GM20431 (cell line): ENCODE data around the gene IFNA5.

Experiments used
- in situ Hi-C: fragments of 300-500 bp; cut with MseI, MboI; formaldehyde crosslinking; loops from one replicate; pipeline ENCODE4 v1.15.0; 2020; ENCODE audit warnings: low sequenced_read_pairs; ENCODE audit not compliant: unreplicated experiment

Gene IFNA5

GRCh38 chr9:21305213-21305612 is at the start of gene IFNA5:
TSS of gene IFNA5 (minus strand) at chr9:21305313. CDS start at chr9:21305256, 57 bp downstream.
- in situ Hi-C loops = no loop called here

DNA sequence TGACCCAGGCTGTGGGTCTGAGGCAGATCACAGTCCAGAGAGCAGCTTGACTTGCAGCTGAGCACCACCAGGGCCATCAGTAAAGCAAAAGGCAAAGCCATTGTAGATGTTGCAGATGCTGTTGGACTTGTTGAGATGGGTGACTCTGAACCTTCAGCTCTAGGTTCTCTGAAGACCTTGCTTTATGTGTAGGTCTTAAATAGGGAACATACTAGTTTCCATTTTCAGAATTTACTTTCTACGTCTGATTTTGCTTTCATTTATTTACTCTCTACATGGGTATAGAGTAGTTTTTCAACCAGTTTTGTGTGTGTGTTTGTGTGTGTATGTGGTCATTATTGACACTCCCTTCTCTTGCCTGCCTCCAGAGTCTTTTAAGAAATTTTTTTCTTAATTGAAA is 45.7 kb upstream of the IFNA5 start, which contains the start of gene IFNA6:
Gene IFNA6 (minus strand): TSS at position 101 of the 400 bp plus-strand sequence. CDS start 0 bp downstream, at position 101.
- in situ Hi-C loops = no loop called here

- in situ Hi-C loops = no loop called here
Measured at GRCh38 chr9:21348430-21348970, 43.4 kb upstream of the IFNA5 start.

- in situ Hi-C loops = no loop called here
Measured at GRCh38 chr9:21340735-21341134, 35.6 kb upstream of the IFNA5 start.

DNA sequence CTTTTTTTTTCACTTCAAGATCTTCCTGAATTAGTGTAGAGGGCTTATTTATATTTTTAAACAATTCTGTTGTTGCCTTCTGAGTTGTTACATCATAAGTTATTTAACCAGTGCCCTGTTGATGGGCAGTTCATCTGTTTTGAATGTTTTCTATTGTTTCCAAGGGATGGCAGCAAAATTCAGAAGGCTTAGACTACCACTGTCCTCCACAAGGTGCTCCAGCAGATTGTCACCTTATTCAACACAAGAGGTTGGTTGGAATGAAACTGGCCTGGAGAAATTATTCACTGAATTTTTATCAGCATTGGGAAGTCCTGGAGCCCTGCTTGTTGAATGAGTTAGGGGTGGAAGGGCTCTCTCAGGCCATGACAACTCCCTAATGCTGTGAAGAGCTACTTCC is 31.3 kb upstream of the IFNA5 start:
- in situ Hi-C loops = no loop called here

- in situ Hi-C loops = no loop called here
Measured at GRCh38 chr9:21334701-21335632, 29.9 kb upstream of the IFNA5 start, which contains the start of gene KLHL9. TSS of gene KLHL9 (minus strand) at chr9:21335404. CDS start at chr9:21334859, 545 bp downstream.

DNA sequence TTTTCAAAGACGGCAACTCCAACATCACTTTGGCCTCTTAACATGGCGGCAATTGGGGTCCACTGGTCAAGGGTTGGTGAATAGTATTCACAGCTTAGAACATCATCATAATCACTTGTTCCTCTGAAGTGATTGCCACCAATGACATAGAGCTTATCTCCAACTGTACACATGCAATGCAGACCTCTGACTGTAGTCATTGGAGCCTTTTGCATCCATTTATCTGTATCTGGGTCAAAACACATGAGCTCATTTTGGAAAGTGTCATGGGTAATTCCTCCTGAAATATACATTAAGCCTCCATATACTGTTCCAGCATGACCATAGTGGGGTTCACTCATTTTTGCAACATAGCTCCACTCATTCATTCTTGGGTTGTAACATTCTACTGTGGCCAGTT is 28.1 kb upstream of the IFNA5 start:
- in situ Hi-C loops = no loop called here

- in situ Hi-C loops = no loop called here
Measured at GRCh38 chr9:21331676-21332402, 26.7 kb upstream of the IFNA5 start.

DNA sequence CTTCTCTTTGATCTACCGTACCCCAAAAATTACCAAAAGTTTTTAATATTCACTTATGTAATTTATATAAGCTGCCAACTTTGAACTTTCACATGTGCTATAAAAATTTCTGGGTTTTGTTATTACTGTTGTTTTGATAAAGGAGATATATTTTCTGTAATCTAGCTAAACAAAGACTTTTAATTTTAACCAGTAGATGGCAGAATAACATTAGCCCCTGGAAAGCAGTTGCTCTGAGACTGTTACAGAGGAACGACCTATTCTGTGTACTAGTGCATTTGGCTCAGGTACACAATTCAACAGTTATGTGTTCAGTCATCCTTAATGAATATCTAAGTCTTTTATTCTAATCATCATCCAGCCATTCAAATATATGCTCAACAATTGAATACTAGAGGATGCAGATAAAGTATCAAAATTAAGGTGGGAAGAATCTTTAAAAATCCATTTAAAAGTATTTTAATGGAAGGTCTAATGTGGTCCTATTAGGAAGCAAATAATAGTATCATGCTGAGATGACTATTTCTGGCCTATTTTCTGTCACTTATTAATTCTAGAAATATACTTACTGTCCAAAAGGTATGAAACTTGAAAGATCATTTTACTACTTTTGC is 21.5 kb upstream of the IFNA5 start:
- in situ Hi-C loops = loop anchor here (10.0 kb wide), 1 partner anchor 128 kb away; no protein-coding TSS in a partner anchor

GRCh38 chr9:21324047-21324446 is 18.9 kb upstream of the IFNA5 start:
- in situ Hi-C loops = loop anchor here (10.0 kb wide), 1 partner anchor 131 kb away; no protein-coding TSS in a partner anchor

- in situ Hi-C loops = loop anchor here (10.0 kb wide), 1 partner anchor 132 kb away; no protein-coding TSS in a partner anchor
Measured at GRCh38 chr9:21322911-21323461, 17.9 kb upstream of the IFNA5 start.

DNA sequence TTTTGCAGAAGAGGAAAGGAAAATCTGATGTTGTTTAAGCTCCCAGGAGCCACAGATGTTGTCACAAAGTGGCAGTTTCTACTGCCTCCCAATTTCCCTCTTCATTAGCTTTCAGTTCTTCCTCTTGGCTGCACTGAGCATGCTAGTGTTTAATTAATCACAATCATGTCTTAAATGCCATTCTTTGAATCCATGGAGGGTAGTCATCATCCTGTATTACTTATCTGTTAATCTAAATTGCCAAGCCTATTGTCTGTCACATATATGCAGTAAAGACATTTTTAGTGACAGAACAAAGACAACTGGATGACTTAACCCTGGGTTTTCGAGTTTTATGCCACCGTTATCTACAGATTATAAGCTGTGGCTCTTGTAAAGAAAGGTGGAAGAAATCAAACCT is 15.4 kb upstream of the IFNA5 start:
- in situ Hi-C loops = loop anchor here (10.0 kb wide), 1 partner anchor 134 kb away; no protein-coding TSS in a partner anchor

GRCh38 chr9:21317956-21318923 is 13.1 kb upstream of the IFNA5 start:
- in situ Hi-C loops = no loop called here

DNA sequence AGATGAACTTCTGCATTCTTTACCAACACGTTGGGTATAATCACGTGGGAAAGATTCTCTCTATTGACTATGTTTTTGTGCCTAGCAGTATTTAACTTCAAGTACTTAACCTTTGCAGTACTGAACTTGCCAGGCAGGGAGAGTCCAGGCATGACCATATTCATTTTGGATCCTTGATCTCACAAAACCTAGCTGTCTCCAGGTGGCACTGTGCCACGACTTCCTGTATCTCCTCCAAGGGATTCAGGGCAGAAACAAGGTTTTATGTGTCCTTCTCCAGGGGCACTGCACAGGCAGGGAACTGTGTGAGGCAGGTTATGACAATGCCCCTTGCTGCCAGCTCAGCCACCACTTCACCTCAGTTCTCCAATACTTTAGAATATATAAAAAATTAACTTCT is 11.7 kb upstream of the IFNA5 start:
- in situ Hi-C loops = no loop called here

- in situ Hi-C loops = no loop called here
Measured at GRCh38 chr9:21316032-21316842, 11.1 kb upstream of the IFNA5 start.

DNA sequence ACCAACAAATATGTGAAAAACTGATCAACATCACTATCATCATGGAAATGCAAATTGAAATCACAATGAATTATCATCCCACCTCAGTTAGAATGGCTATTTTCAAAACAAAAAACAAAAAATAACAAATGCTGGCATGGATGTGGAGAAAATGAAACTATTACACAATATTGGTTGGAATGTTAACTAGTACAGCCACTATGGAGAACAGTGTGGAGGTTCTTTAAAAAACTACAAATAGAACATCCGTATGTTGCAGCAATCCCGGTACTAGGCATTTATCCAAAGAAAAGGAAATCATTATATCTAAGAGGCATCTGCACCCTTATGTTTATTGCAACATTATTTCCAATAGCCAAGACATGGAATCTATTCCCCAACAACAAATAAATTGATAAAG is 9.0 kb upstream of the IFNA5 start:
- in situ Hi-C loops = no loop called here

DNA sequence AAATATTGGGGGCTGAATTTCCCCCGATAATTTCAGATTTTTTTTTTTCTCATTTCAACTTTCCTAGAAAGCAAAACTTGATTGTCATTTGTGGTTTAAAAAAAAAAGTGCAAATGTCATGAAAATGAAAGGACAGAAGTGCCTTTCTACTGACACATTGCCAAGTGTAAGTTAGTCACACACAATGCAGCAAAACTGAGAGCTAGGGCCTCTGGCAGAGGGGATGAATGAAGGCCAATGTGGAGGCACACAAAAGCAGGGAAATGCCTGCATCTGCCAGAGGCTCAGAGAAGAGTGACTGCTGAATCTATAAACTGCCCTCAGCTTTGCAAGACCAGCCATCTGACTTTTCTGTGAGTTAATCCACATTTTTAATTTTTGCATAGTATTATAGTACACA is 6.8 kb upstream of the IFNA5 start:
- in situ Hi-C loops = no loop called here

DNA sequence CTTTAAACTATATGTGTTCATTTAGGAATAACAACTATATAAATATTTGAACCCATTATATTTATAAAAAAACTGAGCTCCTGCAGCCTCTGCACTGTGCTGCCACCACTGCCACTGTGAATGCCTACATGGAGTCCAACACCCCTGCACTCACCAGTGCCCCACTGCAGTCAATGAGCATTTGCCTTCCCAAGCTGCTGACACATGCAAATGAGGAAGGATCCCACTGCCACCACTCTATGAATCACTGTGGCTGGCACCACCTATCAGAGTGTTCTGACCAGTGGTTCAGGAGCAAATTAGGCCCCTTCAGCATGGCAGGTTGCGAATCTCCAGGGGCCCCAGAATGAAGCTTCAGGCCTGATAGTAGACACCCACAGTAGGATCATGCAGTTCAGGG is 9.1 kb downstream of the IFNA5 start:
- in situ Hi-C loops = no loop called here
